HUES6 (cell line): ENCODE results near the gene DUOXA2.

Experiments
- H3K27ac ChIP-seq: 2 replicates; pipeline ENCODE4 v1.7.0; 2013; ENCODE audit warnings: low read depth, mild to moderate bottlenecking, low read length, inconsistent platforms
- H3K27me3 ChIP-seq: 2 replicates; pipeline ENCODE4 v1.6.1; 2013; ENCODE audit warnings: low read length; ENCODE audit not compliant: control insufficient read depth, insufficient read depth
- H3K36me3 ChIP-seq: 2 replicates; pipeline ENCODE4 v1.6.1; 2013; ENCODE audit warnings: low read length; ENCODE audit not compliant: control insufficient read depth, insufficient read depth
- H3K4me1 ChIP-seq: 2 replicates; pipeline ENCODE4 v1.6.1; 2013; ENCODE audit warnings: low read length; ENCODE audit not compliant: control insufficient read depth, insufficient read depth
- H3K4me3 ChIP-seq: 2 replicates; pipeline ENCODE4 v1.5.1; 2013; ENCODE audit warnings: low read depth, low read length
- H3K9ac ChIP-seq: one replicate; pipeline ENCODE4 v1.6.1; 2013; ENCODE audit warnings: mild to moderate bottlenecking, low read length
- H3K9me3 ChIP-seq: 2 replicates; pipeline ENCODE4 v1.6.1; 2013; ENCODE audit warnings: low read depth, low read length; ENCODE audit not compliant: control insufficient read depth, insufficient read depth

DUOXA2 gene

DNA sequence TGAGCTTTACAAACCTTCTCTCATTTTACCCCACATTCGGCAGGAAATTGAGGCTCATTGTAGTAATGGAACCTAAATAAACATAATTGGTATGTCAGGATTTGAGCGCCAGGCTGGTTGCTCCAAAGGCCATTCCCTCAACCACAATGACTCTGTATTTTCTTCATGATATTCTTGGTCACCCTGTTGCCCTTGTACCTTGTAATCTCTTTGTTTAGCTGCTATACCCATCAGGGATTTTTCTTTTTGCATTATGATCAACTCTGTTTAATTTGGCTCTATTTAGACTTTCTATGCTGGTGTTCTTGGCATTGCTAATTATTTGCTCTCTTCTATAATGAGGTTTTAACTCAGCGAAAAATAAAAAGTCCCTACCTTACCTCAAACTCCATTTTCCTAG is 30.0 kb upstream of the DUOXA2 start:
- H3K4me3 ChIP-seq, result no peak overlapping the region
- no peak overlapping the region for H3K27ac ChIP-seq
- H3K36me3 ChIP-seq, result no peaks in the 10 kb centered on the region
- no peaks in the 10 kb centered on the region for H3K4me1 ChIP-seq
- H3K27me3 ChIP-seq, result no peaks in the 10 kb centered on the region
- no peaks in the 10 kb centered on the region for H3K9me3 ChIP-seq
- no peak overlapping the region for H3K9ac ChIP-seq

DNA sequence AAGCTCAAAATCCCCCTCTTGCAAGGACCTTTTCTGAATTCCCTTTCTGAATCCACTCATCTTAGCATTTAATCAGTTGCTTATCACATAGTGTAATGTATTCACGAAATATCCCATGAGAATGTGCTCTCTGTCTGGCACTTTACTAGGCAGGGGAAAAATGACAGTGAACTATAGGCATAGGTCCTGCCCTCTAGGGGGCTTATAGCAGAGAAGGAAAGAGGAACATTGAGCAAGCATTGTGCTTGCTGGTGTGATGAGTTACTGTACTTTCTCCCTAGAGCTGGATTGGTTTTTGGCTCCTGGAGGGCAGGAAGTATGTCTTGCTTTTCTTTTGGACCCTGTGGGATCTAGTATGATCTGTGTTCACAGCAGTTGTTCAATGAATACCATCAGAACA is 26.6 kb upstream of the DUOXA2 start:
- H3K27me3 ChIP-seq, result peaks cover 3% of the 10 kb centered on the region; the same call in 1 of the 2 replicates
- no peak overlapping the region for H3K9ac ChIP-seq
- H3K27ac ChIP-seq, result no peak overlapping the region
- H3K36me3 ChIP-seq, result no peaks in the 10 kb centered on the region
- no peak overlapping the region for H3K4me3 ChIP-seq
- H3K4me1 ChIP-seq, result no peaks in the 10 kb centered on the region
- H3K9me3 ChIP-seq, result no peaks in the 10 kb centered on the region

DNA sequence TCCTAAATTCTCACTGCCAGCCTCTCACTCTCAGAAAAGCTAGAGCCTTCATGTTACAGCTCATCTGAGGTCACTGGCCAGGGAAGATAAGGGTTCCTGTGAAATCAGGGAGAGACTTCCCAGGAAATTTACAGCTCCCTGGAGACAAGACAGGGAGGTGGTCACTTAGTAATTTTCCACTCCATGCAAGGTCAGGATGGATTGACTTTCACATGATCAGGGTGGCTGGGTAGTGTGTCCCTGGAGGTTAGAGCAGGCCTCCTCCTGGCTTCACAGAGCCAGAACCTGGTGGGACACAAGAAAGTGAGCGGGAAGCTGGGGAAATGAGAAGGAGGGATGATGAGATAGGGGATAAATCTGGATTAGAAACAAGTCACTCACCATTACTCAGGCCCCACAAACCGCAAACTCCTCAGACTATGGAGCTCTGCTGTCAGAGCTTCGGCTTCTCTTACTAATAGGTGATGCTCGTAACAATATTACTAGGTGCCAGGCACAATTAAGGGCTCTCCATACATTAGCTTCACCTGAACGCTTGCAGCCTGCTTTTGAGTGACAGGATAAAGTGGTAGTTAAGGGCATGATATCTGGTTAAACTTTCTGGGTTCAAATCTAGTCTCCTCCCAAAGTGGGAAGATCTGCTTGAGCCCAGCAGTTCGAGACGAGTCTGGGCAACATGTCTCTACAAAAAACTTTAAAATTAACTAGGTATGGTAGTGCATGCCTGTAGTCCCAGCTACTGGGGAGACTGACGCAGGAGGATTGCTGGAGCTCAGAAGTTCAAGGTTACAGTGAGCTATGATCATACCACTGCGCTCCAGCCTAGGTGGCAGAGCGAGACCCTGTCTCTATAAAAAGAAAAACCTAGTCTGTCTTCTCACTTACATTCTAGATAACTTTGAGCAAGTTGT is 25.1 kb upstream of the DUOXA2 start:
- Histone ChIP-seq H3K4me1 (no peaks in the 10 kb centered on the region), H3K9ac (no peak overlapping the region)

DNA sequence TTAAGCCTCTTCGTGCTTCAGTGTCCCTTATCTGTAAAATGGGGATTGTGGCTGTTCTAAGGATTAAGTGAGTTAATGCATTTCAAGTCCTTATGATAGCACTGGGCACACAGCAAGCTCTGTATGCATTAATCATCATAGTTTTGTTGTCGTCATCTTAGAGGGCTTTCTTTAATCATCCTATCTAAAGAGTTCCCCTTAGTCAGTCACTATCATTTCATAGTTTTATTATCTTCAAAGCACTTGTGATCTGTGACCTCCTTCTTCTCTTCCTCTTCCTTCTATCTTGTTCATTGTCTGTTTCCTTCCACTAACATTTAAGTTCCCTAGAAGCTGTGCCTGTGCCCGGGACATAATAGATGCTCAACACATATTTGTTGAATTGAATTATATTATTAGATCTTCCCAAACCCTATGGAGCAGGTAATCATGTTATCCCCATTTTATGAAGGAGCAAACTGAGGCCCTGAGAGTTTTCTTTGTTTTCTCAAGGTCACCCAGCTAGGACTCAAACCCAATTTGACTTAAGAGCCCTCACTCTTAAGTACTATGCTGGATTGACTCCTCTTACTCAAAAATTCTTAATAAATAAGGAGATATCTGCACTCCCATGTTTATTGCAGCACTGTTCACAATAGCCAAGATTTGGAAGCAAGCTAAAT is 24.3 kb upstream of the DUOXA2 start:
- Histone ChIP-seq H3K9me3 (no peaks in the 10 kb centered on the region), H3K9ac (no peak overlapping the region), H3K4me1 (no peaks in the 10 kb centered on the region), H3K27me3 (peaks cover 3% of the 10 kb centered on the region; the same call in 1 of the 2 replicates), H3K4me3 (no peak overlapping the region), H3K27ac (no peak overlapping the region), H3K36me3 (no peaks in the 10 kb centered on the region)

More for the DNA sequence above, 25.1 kb upstream of the DUOXA2 start:
- H3K27ac ChIP-seq, result no peak overlapping the region
- no peaks in the 10 kb centered on the region for H3K36me3 ChIP-seq
- H3K9me3 ChIP-seq, result no peaks in the 10 kb centered on the region
- no peak overlapping the region for H3K4me3 ChIP-seq
- peaks cover 3% of the 10 kb centered on the region; the same call in 1 of the 2 replicates for H3K27me3 ChIP-seq

DNA sequence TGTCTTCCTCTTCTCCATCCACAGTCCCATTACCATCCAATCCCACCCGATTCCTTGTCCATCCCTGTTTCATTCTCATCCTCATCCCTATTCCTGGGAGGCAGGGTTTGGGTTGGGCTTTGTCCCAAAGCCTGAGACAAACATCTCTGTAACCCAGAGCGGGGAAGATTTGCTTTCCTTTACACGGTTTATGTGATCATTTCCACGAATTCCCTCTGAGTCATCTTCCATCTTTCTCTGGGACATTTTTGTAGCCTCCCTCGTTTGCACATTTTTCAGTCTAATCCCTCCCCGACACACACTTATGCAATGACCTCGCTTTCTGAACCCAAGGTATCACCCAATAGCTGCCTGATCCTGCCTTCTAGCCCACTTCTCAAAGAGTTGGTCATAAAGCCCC is 23.0 kb upstream of the DUOXA2 start:
- H3K4me1 ChIP-seq, result no peaks in the 10 kb centered on the region
- no peak overlapping the region for H3K27ac ChIP-seq
- no peak overlapping the region for H3K4me3 ChIP-seq
- no peak overlapping the region for H3K9ac ChIP-seq
- no peaks in the 10 kb centered on the region for H3K36me3 ChIP-seq
- no peaks in the 10 kb centered on the region for H3K9me3 ChIP-seq
- H3K27me3 ChIP-seq, result peaks cover 3% of the 10 kb centered on the region; the same call in 1 of the 2 replicates

DNA sequence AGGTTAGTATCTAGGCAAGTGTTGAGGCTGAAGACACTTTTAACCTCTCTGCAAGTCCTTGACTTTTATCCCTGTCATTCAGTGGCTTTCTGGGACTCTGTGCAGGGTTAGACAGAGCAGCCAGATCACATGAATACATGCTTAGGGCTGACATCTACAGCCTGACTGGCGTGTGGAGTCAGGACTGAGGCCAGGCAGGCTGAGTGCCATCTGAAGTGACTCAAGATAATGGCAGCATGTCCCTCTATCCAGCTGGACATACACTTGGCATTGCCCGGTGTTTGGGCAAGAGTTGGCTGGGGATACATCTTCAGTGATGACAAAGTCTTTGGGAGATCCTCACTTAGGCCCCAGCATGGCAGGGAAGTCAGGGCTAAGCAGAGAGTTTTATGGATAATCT is 22.6 kb upstream of the DUOXA2 start:
- H3K27ac ChIP-seq, result no peak overlapping the region
- no peaks in the 10 kb centered on the region for H3K36me3 ChIP-seq
- no peaks in the 10 kb centered on the region for H3K9me3 ChIP-seq
- H3K4me1 ChIP-seq, result no peaks in the 10 kb centered on the region
- no peak overlapping the region for H3K4me3 ChIP-seq
- peaks cover 3% of the 10 kb centered on the region; the same call in 1 of the 2 replicates for H3K27me3 ChIP-seq
- H3K9ac ChIP-seq, result no peak overlapping the region

DNA sequence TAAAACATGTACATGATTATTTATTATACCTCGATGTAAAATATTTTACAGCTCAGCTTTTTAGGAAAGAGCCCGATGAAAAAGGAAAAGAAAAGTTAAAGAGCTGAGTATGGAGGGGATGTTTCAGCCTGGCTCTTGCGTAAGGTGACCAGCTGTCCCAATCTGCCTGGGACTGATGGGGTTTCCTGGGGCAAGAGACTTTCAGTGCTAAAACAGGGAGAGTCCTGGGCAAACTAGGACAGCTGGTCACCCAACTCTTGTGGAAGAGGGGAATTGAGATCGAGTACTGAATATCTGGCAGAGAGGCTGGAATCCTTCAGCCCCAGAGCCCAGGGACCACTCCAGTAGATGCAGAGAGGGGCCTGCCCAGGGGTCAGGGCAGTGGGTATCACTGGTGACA is 21.1 kb upstream of the DUOXA2 start:
- H3K9ac ChIP-seq, result no peak overlapping the region
- H3K4me1 ChIP-seq, result no peaks in the 10 kb centered on the region

DNA sequence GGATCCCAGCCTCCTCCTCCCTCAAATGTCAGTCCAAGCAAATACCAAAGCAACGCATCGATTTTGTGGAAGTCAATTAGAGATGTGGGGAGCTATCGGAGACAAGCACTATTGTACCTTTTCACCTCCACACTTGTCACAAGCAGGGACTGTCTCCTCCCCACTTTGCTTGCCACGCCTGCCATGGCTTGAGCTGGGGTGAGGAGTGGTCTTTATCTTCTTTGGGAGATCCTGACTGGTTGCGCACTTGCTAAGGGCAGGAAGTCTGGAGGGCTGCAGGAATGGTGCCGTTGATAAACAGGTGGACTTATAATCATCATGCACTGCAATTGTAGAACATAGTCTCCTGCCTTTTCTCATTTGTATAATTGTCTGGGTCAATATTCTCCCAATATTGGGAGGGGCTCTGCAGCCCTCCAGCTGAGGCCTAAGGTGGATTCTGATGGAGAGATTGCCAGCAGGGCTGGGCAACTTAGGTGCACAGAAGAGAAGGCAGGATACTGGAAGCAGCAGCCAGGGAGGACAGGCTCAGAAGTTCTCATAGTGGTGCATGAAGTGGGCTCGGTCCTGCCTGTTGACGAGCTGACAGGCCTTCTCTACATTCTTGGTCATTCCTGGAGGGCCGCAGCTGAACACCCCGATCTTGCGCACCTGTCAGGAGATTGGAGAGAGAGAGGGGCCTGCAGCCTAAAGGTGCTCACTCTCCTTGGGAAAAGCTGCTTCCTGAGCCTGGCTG is 20.3 kb upstream of the DUOXA2 start:
- no peaks in the 10 kb centered on the region for H3K36me3 ChIP-seq
- H3K27ac ChIP-seq, result no peak overlapping the region
- H3K27me3 ChIP-seq, result peaks cover 3% of the 10 kb centered on the region; the same call in 1 of the 2 replicates
- H3K4me1 ChIP-seq, result no peaks in the 10 kb centered on the region
- H3K9ac ChIP-seq, result no peak overlapping the region
- no peak overlapping the region for H3K4me3 ChIP-seq
- no peaks in the 10 kb centered on the region for H3K9me3 ChIP-seq

More for the DNA sequence above, 21.1 kb upstream of the DUOXA2 start:
- Histone ChIP-seq H3K27me3 (peaks cover 3% of the 10 kb centered on the region; the same call in 1 of the 2 replicates), H3K4me3 (no peak overlapping the region), H3K27ac (no peak overlapping the region), H3K9me3 (no peaks in the 10 kb centered on the region), H3K36me3 (no peaks in the 10 kb centered on the region)

DNA sequence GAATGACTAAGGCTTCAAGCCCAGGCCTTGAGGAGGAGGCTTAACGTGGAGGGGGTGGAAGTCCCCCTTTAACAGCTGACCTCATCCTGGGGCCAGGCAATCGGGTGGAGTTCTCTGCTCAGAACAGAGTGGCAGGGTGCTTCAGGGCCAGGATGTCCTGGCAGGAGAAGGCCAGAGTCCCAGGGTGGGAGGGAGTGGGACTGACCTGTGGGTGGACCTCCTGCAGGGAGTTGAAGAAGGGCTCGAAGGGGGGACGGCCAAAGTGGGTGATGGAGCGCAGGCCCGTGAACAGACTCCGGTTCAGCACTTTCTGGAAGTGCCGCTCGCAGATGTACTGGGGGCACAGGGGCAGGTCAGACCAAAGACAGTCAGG is 19.8 kb upstream of the DUOXA2 start:
- no peak overlapping the region for H3K9ac ChIP-seq
- H3K9me3 ChIP-seq, result no peaks in the 10 kb centered on the region
- H3K27ac ChIP-seq, result no peak overlapping the region
- H3K27me3 ChIP-seq, result peaks cover 3% of the 10 kb centered on the region; the same call in 1 of the 2 replicates
- H3K4me3 ChIP-seq, result no peak overlapping the region
- H3K4me1 ChIP-seq, result no peaks in the 10 kb centered on the region
- H3K36me3 ChIP-seq, result no peaks in the 10 kb centered on the region

DNA sequence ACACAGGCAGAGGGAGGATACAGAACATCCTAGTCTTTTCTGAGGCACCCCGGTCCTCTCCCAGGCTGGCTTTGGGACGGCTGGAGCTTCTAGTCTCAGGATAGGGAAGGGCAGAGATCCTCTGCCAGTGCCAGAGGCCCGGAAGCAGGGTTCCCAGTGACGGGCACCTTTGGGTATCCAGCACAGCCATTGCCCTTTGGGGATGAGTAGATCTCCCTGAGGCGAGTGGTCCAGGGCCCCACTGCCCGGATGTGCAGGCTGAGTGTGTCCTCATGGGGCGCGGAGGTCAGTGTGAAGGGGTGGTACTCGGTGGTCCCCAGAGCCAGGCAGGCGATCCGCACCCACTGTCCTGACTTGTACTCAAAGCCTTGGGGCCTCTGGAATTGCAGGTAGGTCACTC is 18.5 kb upstream of the DUOXA2 start:
- Histone ChIP-seq H3K9ac (no peak overlapping the region), H3K27ac (no peak overlapping the region), H3K27me3 (peaks cover 3% of the 10 kb centered on the region; the same call in 1 of the 2 replicates), H3K36me3 (no peaks in the 10 kb centered on the region), H3K4me1 (peaks cover 4% of the 10 kb centered on the region), H3K9me3 (no peaks in the 10 kb centered on the region), H3K4me3 (no peak overlapping the region)
